Epithelial cell of esophagus (primary cell): ENCODE measurements around the gene ST14.

Experiments
- DNase-seq: peaks from one replicate; pipeline ENCODE4 v3.0.0; 2010; ENCODE audit warnings: low read depth
- H3K4me3 ChIP-seq: 2 replicates; pipeline ENCODE4 v1.5.1; 2011; ENCODE audit warnings: mild to moderate bottlenecking, low read length, control low read depth
- CTCF ChIP-seq: IDR thresholded peaks from 2 replicates; pipeline ENCODE4 v1.5.1; 2011; ENCODE audit warnings: low read depth, mild to moderate bottlenecking, low read length, control low read depth, inconsistent platforms; ENCODE audit not compliant: insufficient read depth; ENCODE audit errors: missing control alignments

ST14 gene

GRCh38 chr11:130183878-130184610, 24.5 kb downstream of the ST14 start:
- no peak for DNase-seq
- no peak for TF ChIP-seq CTCF

GRCh38 chr11:130187096-130187495, 27.5 kb downstream of the ST14 start:
- no peak overlapping the region for H3K4me3 ChIP-seq
- TF ChIP-seq CTCF: no peak
- no peak for DNase-seq

More at GRCh38 chr11:130183878-130184610, 24.5 kb downstream of the ST14 start:
- H3K4me3 ChIP-seq: no peak overlapping the region

GRCh38 chr11:130188047-130188446, 28.5 kb downstream of the ST14 start:
- no peak for TF ChIP-seq CTCF
- no peak for DNase-seq
- no peak overlapping the region for H3K4me3 ChIP-seq

GRCh38 chr11:130188585-130189347, 29.2 kb downstream of the ST14 start:
- no peak for DNase-seq
- no peak for TF ChIP-seq CTCF
- no peak overlapping the region for H3K4me3 ChIP-seq

GRCh38 chr11:130189492-130190210, 30.1 kb downstream of the ST14 start:
- H3K4me3 ChIP-seq: no peak overlapping the region
- no peak for TF ChIP-seq CTCF
- DNase-seq: no peak

- DNase-seq: no peak
- H3K4me3 ChIP-seq: no peak overlapping the region
- TF ChIP-seq CTCF: no peak
Observed at GRCh38 chr11:130190371-130190881, 30.8 kb downstream of the ST14 start.
